ENCODE measurements around the gene APLP1.

GRCh38 chr19:35860436-35860817 lies 7.9 kb upstream of the APLP1 start:
- TF ChIP-seq EZH2 (optimal IDR thresholded peaks at IDR 0.05; ENCODE audit: low read depth, low read length), result no peak
- TF ChIP-seq CTCF (IDR thresholded peaks at IDR 0.05; ENCODE audit: low read length), result no peak
